IMR-90 (cell line): ENCODE data around the gene UBE2M. TPM values are rescaled to one million over a fixed set of nuclear protein-coding genes. Genes with fewer than 3 reads are reported as not detected.

Experiments used
- ATAC-seq: fragments of 200-7000 bp; cut with Tn5 transposase; 2 replicates; pipeline ENCODE4 v1.9.1; 2020; ENCODE audit warnings: low read depth, mild to moderate bottlenecking, moderate library complexity
- BruUV-seq: library from RNA; stranded (reverse); fragments of 400-500 nt; replicated peaks from 2 replicates; lab custom pipeline; 2021; lab: Mats Ljungman, UMichigan
- CTCF ChIA-PET: fragments of 300-600 bp; formaldehyde crosslinking; extraction: SDS; loops from one replicate; lab custom pipeline; 2021; ENCODE audit warnings: antibody characterized with exemption; lab: Yijun Ruan, JAX
- POLR2A ChIA-PET: fragments of 300-600 bp; sonication (Branson Sonifier 250); formaldehyde crosslinking; loops from one replicate; lab custom pipeline; 2022; ENCODE audit warnings: antibody characterized with exemption; ENCODE audit not compliant: unreplicated experiment; lab: Charles Lee
- DNase-seq: peaks from one replicate; pipeline ENCODE4 v3.0.0; 2013
- H2AFZ ChIP-seq: replicated peaks from 2 replicates; pipeline ENCODE3; 2013; ENCODE audit warnings: low read length, mild to moderate bottlenecking; ENCODE audit not compliant: poor library complexity
- H2AK5ac ChIP-seq: 2 replicates; pipeline ENCODE4 v1.6.1; 2013; ENCODE audit warnings: low read depth, low read length, inconsistent platforms
- H2AK9ac ChIP-seq: replicated peaks from 2 replicates; pipeline ENCODE3; 2013; ENCODE audit warnings: mild to moderate bottlenecking, low read depth, low read length, moderate library complexity; ENCODE audit not compliant: poor library complexity
- H2BK120ac ChIP-seq: 2 replicates; pipeline ENCODE4 v1.6.1; 2013; ENCODE audit warnings: low read depth, low read length, inconsistent platforms
- H2BK15ac ChIP-seq: 3 replicates; pipeline ENCODE4 v1.6.1; 2013; ENCODE audit warnings: low read depth, low read length, inconsistent platforms
- H2BK20ac ChIP-seq: 2 replicates; pipeline ENCODE4 v1.6.1; 2013; ENCODE audit warnings: low read depth, mild to moderate bottlenecking, inconsistent platforms, low read length, moderate library complexity
- H2BK5ac ChIP-seq: 2 replicates; pipeline ENCODE4 v1.6.1; 2013; ENCODE audit warnings: mild to moderate bottlenecking, low read depth, low read length, inconsistent platforms; ENCODE audit not compliant: poor library complexity, severe bottlenecking
- H3K14ac ChIP-seq: replicated peaks from 2 replicates; pipeline ENCODE4 v1.6.1; 2013; ENCODE audit warnings: low read depth, low read length, inconsistent platforms
- H3K18ac ChIP-seq: 2 replicates; pipeline ENCODE4 v1.6.1; 2013; ENCODE audit warnings: low read depth, low read length, control low read depth
- H3K23ac ChIP-seq: 2 replicates; pipeline ENCODE4 v1.6.1; 2013; ENCODE audit warnings: low read depth, low read length, inconsistent platforms
- H3K27ac ChIP-seq: 2 replicates; pipeline ENCODE4 v1.5.1; 2013; ENCODE audit warnings: mild to moderate bottlenecking, control low read depth, low read length; ENCODE audit not compliant: insufficient read depth
- H3K27me3 ChIP-seq: 2 replicates; pipeline ENCODE4 v1.6.1; 2013; ENCODE audit warnings: low read length; ENCODE audit not compliant: control insufficient read depth, insufficient read depth
- H3K36me3 ChIP-seq: 2 replicates; pipeline ENCODE4 v1.6.1; 2013; ENCODE audit warnings: low read length, mixed read lengths; ENCODE audit not compliant: control insufficient read depth, insufficient read depth
- H3K4ac ChIP-seq: 2 replicates; pipeline ENCODE4 v1.6.1; 2013; ENCODE audit warnings: low read depth, low read length, inconsistent platforms
- H3K4me1 ChIP-seq: 2 replicates; pipeline ENCODE4 v1.6.1; 2013; ENCODE audit warnings: low read length, mixed read lengths; ENCODE audit not compliant: control insufficient read depth, insufficient read depth
- H3K4me2 ChIP-seq: 2 replicates; pipeline ENCODE4 v1.6.1; 2013; ENCODE audit warnings: low read depth, mild to moderate bottlenecking, control low read depth, low read length, moderate library complexity
- H3K4me3 ChIP-seq: 2 replicates; pipeline ENCODE4 v1.5.1; 2013; ENCODE audit warnings: low read depth, mild to moderate bottlenecking, control low read depth, low read length, moderate library complexity; ENCODE audit not compliant: insufficient read depth
- H3K56ac ChIP-seq: 2 replicates; pipeline ENCODE4 v1.6.1; 2013; ENCODE audit warnings: low read length, inconsistent platforms; ENCODE audit not compliant: insufficient read depth; ENCODE audit errors: extremely low read depth
- H3K79me1 ChIP-seq, 2 experiments: 2 replicates each; pipeline ENCODE4 v1.6.1; 2013; ENCODE audit warnings: low read length in 2 of 2, inconsistent platforms in 1 of 2, low read depth in 1 of 2
- H3K9ac ChIP-seq: 2 replicates; pipeline ENCODE4 v1.6.1; 2013; ENCODE audit warnings: low read depth, low read length, control low read depth
- H3K9me1 ChIP-seq: 2 replicates; pipeline ENCODE4 v1.6.1; 2013; ENCODE audit warnings: low read length, inconsistent platforms; ENCODE audit not compliant: insufficient read depth
- H3K9me3 ChIP-seq: 2 replicates; pipeline ENCODE4 v1.6.1; 2013; ENCODE audit warnings: low read length; ENCODE audit not compliant: control insufficient read depth, insufficient read depth
- H4K20me1 ChIP-seq: 2 replicates; pipeline ENCODE4 v1.6.1; 2013; ENCODE audit warnings: low read length, inconsistent platforms; ENCODE audit not compliant: insufficient read depth
- H4K5ac ChIP-seq: 2 replicates; pipeline ENCODE4 v1.6.1; 2013; ENCODE audit warnings: mild to moderate bottlenecking, low read depth, low read length, control low read depth
- H4K8ac ChIP-seq, 2 experiments: 2 replicates each; pipeline ENCODE4 v1.6.1; 2013; ENCODE audit warnings: low read depth in 2 of 2, low read length in 2 of 2, control low read depth in 1 of 2, inconsistent platforms in 1 of 2
- H4K91ac ChIP-seq: 2 replicates; pipeline ENCODE4 v1.6.1; 2013; ENCODE audit warnings: low read depth, low read length, inconsistent platforms; ENCODE audit not compliant: insufficient read depth
- MXI1 ChIP-seq: IDR thresholded peaks from 2 replicates; pipeline ENCODE4 v1.6.1; 2012; ENCODE audit warnings: low read depth, mild to moderate bottlenecking, low read length, moderate library complexity, borderline replicate concordance
- POLR2A ChIP-seq: IDR thresholded peaks from 2 replicates; pipeline ENCODE4 v1.6.1; 2012; ENCODE audit warnings: mild to moderate bottlenecking, low read depth, low read length
- SMC3 ChIP-seq: fragments of 150-350 bp; IDR thresholded peaks from 2 replicates; pipeline ENCODE4 v1.6.1; 2016; ENCODE audit warnings: low read depth, mild to moderate bottlenecking, antibody characterized with exemption, low read length, moderate library complexity
- WGBS, 2 experiments: methylation state at CpG; one replicate each; pipeline versions ENCODE4 v1.1.5 to v1.1.7; 2013; ENCODE audit warnings: missing lambda C conversion rate in 2 of 2; ENCODE audit not compliant: insufficient read length in 1 of 2; ENCODE audit errors: extremely low coverage in 2 of 2; 5-methylcytosine and 5-hydroxymethylcytosine counted together
- dilution Hi-C: fragments of 300-500 bp; cut with HindIII; formaldehyde crosslinking; loops from one replicate; pipeline ENCODE4 v1.14.3; 2018; ENCODE audit warnings: low sequenced_read_pairs; ENCODE audit not compliant: unreplicated experiment
- in situ Hi-C: fragments of 300-500 bp; cut with MboI; formaldehyde crosslinking; loops from 3 replicates; pipeline ENCODE4 v1.14.3; 2019; ENCODE audit warnings: low sequenced_read_pairs, inconsistent platforms, mixed read lengths
- intact Hi-C: fragments of 100-400 bp; cut with micrococcal nuclease; formaldehyde crosslinking; loops from 2 replicates; pipeline ENCODE4 v1.10.0; 2022
- polyA plus RNA-seq, 3 experiments: library from polyadenylated mRNA; depleted of rRNA; stranded (reverse); fragments of >200 nt; gene quantifications; 2 replicates each; pipeline ENCODE4 v1.2.3, GENCODE V29; 2012; ENCODE audit warnings: low replicate concordance in 1 of 3
- total RNA-seq: library from RNA; depleted of rRNA; stranded (reverse); fragments of >200 nt; gene quantifications from 2 replicates; pipeline ENCODE4 v1.2.3, GENCODE V29; 2012

Gene UBE2M
- total and polyA plus RNA-seq, 2 of the 4 experiments (the other 2 are of a cell fraction): 55.9 to 66.6 TPM

GRCh38 chr19:58558623-58559274 lies 338 bp upstream of the UBE2M start:
- peaks cover 27% of the 10 kb centered on the region for H3K9me1 ChIP-seq
- 0% methylated on average over 47 of the region's 76 CpGs; no CpG with 5 or more reads in 1 of the 2 experiments for WGBS, 2 experiments

More at GRCh38 chr19:58558623-58559274, 338 bp upstream of the UBE2M start:
- Histone ChIP-seq H2BK5ac (peak overlapping the region; percentile 100), H2BK120ac (peak overlapping the region; percentile 84), H2AFZ (peak overlapping the region; percentile 100), H3K27me3 (no peaks in the 10 kb centered on the region), H3K14ac (peak overlapping the region; percentile 99), H2BK15ac (peak overlapping the region; percentile 67; the same call in 1 of the 3 replicates), H3K4me3 (peak overlapping the region; percentile 81), H3K18ac (peak overlapping the region; percentile 94), H3K56ac (peak overlapping the region; percentile 98), H3K36me3 (peaks cover 12% of the 10 kb centered on the region; the same call in 1 of the 2 replicates), H2AK5ac (peak overlapping the region; percentile 99), H3K79me1 (peaks cover 16 to 53% of the 10 kb centered on the region in 2 experiments), H3K9ac (peak overlapping the region; percentile 99), H3K27ac (peak overlapping the region; percentile 100), H3K23ac (peak overlapping the region; percentile 99), H3K9me3 (no peaks in the 10 kb centered on the region), H4K91ac (peak overlapping the region; percentile 99), H3K4me2 (peak overlapping the region; percentile 91), H4K5ac (peak overlapping the region; percentile 95), H3K4me1 (peaks cover 31% of the 10 kb centered on the region), H3K4ac (peak overlapping the region; percentile 99), H4K20me1 (peaks cover 12% of the 10 kb centered on the region), H4K8ac (peak overlapping the region; percentile 100), H2BK20ac (peak overlapping the region; percentile 32; the same call in 1 of the 2 replicates), H2AK9ac (peak overlapping the region; percentile 100)
- POLR2A ChIA-PET: no interaction called here
- BruUV-seq: no TSS peak
- peak; percentile 85 for TF ChIP-seq POLR2A
- TF ChIP-seq SMC3: no peak
- no peak for TF ChIP-seq MXI1
- dilution Hi-C loops (no loop called here), in situ Hi-C loops (no loop called here), intact Hi-C loops (loop anchor here (1.0 to 2.0 kb wide), 2 partner anchors 14 kb away; partner anchors contain the start of gene TRIM28)
- CTCF ChIA-PET: no interaction called here
- peak; percentile 98 for DNase-seq
- peak; percentile 69 for ATAC-seq
